ENCODE results near the gene CITED2. TPM values are rescaled to one million over a fixed set of nuclear protein-coding genes. Genes with fewer than 3 reads are reported as not detected.
A peak's percentile ranks its signal among the peaks of the same experiment; 100 is the strongest.

CITED2 gene
- total and polyA plus RNA-seq, 9 donors: 61.1 to 113 (median 77.1) TPM

GRCh38 chr6:139336488-139336887 is 38.0 kb downstream of the CITED2 start:
- DNase-seq: peak; percentile 45
- H3K27me3 ChIP-seq (ENCODE audit: control insufficient read depth, insufficient read depth, low read length): no peaks in the 10 kb centered on the region
- H3K4me1 ChIP-seq (ENCODE audit: control insufficient read depth, insufficient read depth, low read length): peaks cover 6% of the 10 kb centered on the region
- H3K4me3 ChIP-seq (ENCODE audit: low read length): no peak overlapping the region
- H3K27ac ChIP-seq (ENCODE audit: low read length): no peak overlapping the region
- WGBS (ENCODE audit: insufficient coverage): 14% methylated on average over 2 of the region's 4 CpGs
- H3K9me3 ChIP-seq (replicated peaks; ENCODE audit: control insufficient read depth, low read depth, low read length): no peaks in the 10 kb centered on the region
- no peaks in the 10 kb centered on the region for H3K36me3 ChIP-seq (ENCODE audit: control insufficient read depth, insufficient read depth, low read length)

GRCh38 chr6:139335447-139336210 is 38.8 kb downstream of the CITED2 start:
- Histone ChIP-seq H3K4me3 (ENCODE audit: low read length) (no peak overlapping the region), H3K27ac (ENCODE audit: low read length) (peak overlapping the region; percentile 76), H3K4me1 (ENCODE audit: control insufficient read depth, insufficient read depth, low read length) (peaks cover 6% of the 10 kb centered on the region), H3K9me3 (replicated peaks; ENCODE audit: control insufficient read depth, low read depth, low read length) (no peaks in the 10 kb centered on the region), H3K36me3 (ENCODE audit: control insufficient read depth, insufficient read depth, low read length) (no peaks in the 10 kb centered on the region), H3K27me3 (ENCODE audit: control insufficient read depth, insufficient read depth, low read length) (no peaks in the 10 kb centered on the region)
- WGBS (ENCODE audit: insufficient coverage): no CpG with 5 or more reads among the region's 5 CpGs
- no peak for DNase-seq

GRCh38 chr6:139334806-139335446 is 39.5 kb downstream of the CITED2 start:
- 60% methylated on average over 1 of the region's 5 CpGs for WGBS (ENCODE audit: insufficient coverage)
- peaks cover 6% of the 10 kb centered on the region for H3K4me1 ChIP-seq (ENCODE audit: control insufficient read depth, insufficient read depth, low read length)
- DNase-seq: peak; percentile 94
- no peaks in the 10 kb centered on the region for H3K27me3 ChIP-seq (ENCODE audit: control insufficient read depth, insufficient read depth, low read length)
- H3K36me3 ChIP-seq (ENCODE audit: control insufficient read depth, insufficient read depth, low read length): no peaks in the 10 kb centered on the region
- peak overlapping the region; percentile 76 for H3K27ac ChIP-seq (ENCODE audit: low read length)
- no peak overlapping the region for H3K4me3 ChIP-seq (ENCODE audit: low read length)
- H3K9me3 ChIP-seq (replicated peaks; ENCODE audit: control insufficient read depth, low read depth, low read length): no peaks in the 10 kb centered on the region

- H3K4me1 ChIP-seq (ENCODE audit: control insufficient read depth, insufficient read depth, low read length): no peaks in the 10 kb centered on the region
- WGBS (ENCODE audit: insufficient coverage): no CpG with 5 or more reads among the region's 3 CpGs
- H3K9me3 ChIP-seq (replicated peaks; ENCODE audit: control insufficient read depth, low read depth, low read length): no peaks in the 10 kb centered on the region
- no peak for DNase-seq
- no peak overlapping the region for H3K27ac ChIP-seq (ENCODE audit: low read length)
- no peaks in the 10 kb centered on the region for H3K36me3 ChIP-seq (ENCODE audit: control insufficient read depth, insufficient read depth, low read length)
- H3K27me3 ChIP-seq (ENCODE audit: control insufficient read depth, insufficient read depth, low read length): no peaks in the 10 kb centered on the region
- no peak overlapping the region for H3K4me3 ChIP-seq (ENCODE audit: low read length)
Observed at GRCh38 chr6:139330826-139331500, 43.5 kb downstream of the CITED2 start.

- H3K4me3 ChIP-seq (ENCODE audit: low read length): no peak overlapping the region
- H3K9me3 ChIP-seq (replicated peaks; ENCODE audit: control insufficient read depth, low read depth, low read length): no peaks in the 10 kb centered on the region
- H3K27ac ChIP-seq (ENCODE audit: low read length): no peak overlapping the region
- peaks cover 3% of the 10 kb centered on the region for H3K4me1 ChIP-seq (ENCODE audit: control insufficient read depth, insufficient read depth, low read length)
- 85% methylated on average over 3 of the region's 5 CpGs for WGBS (ENCODE audit: insufficient coverage)
- peak; percentile 19 for DNase-seq
- no peaks in the 10 kb centered on the region for H3K27me3 ChIP-seq (ENCODE audit: control insufficient read depth, insufficient read depth, low read length)
- no peaks in the 10 kb centered on the region for H3K36me3 ChIP-seq (ENCODE audit: control insufficient read depth, insufficient read depth, low read length)
Observed at GRCh38 chr6:139330306-139330705, 44.1 kb downstream of the CITED2 start.

- no CpG with 5 or more reads among the region's 3 CpGs for WGBS (ENCODE audit: insufficient coverage)
- Histone ChIP-seq H3K27me3 (ENCODE audit: control insufficient read depth, insufficient read depth, low read length) (no peaks in the 10 kb centered on the region), H3K36me3 (ENCODE audit: control insufficient read depth, insufficient read depth, low read length) (no peaks in the 10 kb centered on the region), H3K4me3 (ENCODE audit: low read length) (no peak overlapping the region), H3K4me1 (ENCODE audit: control insufficient read depth, insufficient read depth, low read length) (peaks cover 3% of the 10 kb centered on the region), H3K9me3 (replicated peaks; ENCODE audit: control insufficient read depth, low read depth, low read length) (no peaks in the 10 kb centered on the region), H3K27ac (ENCODE audit: low read length) (no peak overlapping the region)
- DNase-seq: no peak
Observed at GRCh38 chr6:139329224-139329623, 45.2 kb downstream of the CITED2 start.

- H3K9me3 ChIP-seq (replicated peaks; ENCODE audit: control insufficient read depth, low read depth, low read length): no peaks in the 10 kb centered on the region
- DNase-seq: peak; percentile 25
- H3K4me3 ChIP-seq (ENCODE audit: low read length): no peak overlapping the region
- H3K4me1 ChIP-seq (ENCODE audit: control insufficient read depth, insufficient read depth, low read length): peaks cover 6% of the 10 kb centered on the region
- no peak overlapping the region for H3K27ac ChIP-seq (ENCODE audit: low read length)
- H3K36me3 ChIP-seq (ENCODE audit: control insufficient read depth, insufficient read depth, low read length): no peaks in the 10 kb centered on the region
- WGBS (ENCODE audit: insufficient coverage): 81% methylated on average over 4 of the region's 5 CpGs
- no peaks in the 10 kb centered on the region for H3K27me3 ChIP-seq (ENCODE audit: control insufficient read depth, insufficient read depth, low read length)
Observed at GRCh38 chr6:139327038-139327437, 47.4 kb downstream of the CITED2 start.

GRCh38 chr6:139325686-139326085 is 48.8 kb downstream of the CITED2 start:
- no peaks in the 10 kb centered on the region for H3K36me3 ChIP-seq (ENCODE audit: control insufficient read depth, insufficient read depth, low read length)
- H3K4me1 ChIP-seq (ENCODE audit: control insufficient read depth, insufficient read depth, low read length): peaks cover 6% of the 10 kb centered on the region
- no peaks in the 10 kb centered on the region for H3K9me3 ChIP-seq (replicated peaks; ENCODE audit: control insufficient read depth, low read depth, low read length)
- no CpG with 5 or more reads among the region's 1 CpG for WGBS (ENCODE audit: insufficient coverage)
- no peak for DNase-seq
- H3K27ac ChIP-seq (ENCODE audit: low read length): no peak overlapping the region
- H3K27me3 ChIP-seq (ENCODE audit: control insufficient read depth, insufficient read depth, low read length): no peaks in the 10 kb centered on the region
- no peak overlapping the region for H3K4me3 ChIP-seq (ENCODE audit: low read length)

- Histone ChIP-seq H3K4me3 (ENCODE audit: low read length) (no peak overlapping the region), H3K4me1 (ENCODE audit: control insufficient read depth, insufficient read depth, low read length) (peaks cover 6% of the 10 kb centered on the region), H3K36me3 (ENCODE audit: control insufficient read depth, insufficient read depth, low read length) (no peaks in the 10 kb centered on the region), H3K9me3 (replicated peaks; ENCODE audit: control insufficient read depth, low read depth, low read length) (no peaks in the 10 kb centered on the region), H3K27ac (ENCODE audit: low read length) (peak overlapping the region; percentile 32), H3K27me3 (ENCODE audit: control insufficient read depth, insufficient read depth, low read length) (no peaks in the 10 kb centered on the region)
- peak; percentile 59 for DNase-seq
Observed at GRCh38 chr6:139325125-139325524, 49.3 kb downstream of the CITED2 start.

GRCh38 chr6:139324301-139324555 is 50.2 kb downstream of the CITED2 start:
- no CpG with 5 or more reads among the region's 1 CpG for WGBS (ENCODE audit: insufficient coverage)
- no peaks in the 10 kb centered on the region for H3K27me3 ChIP-seq (ENCODE audit: control insufficient read depth, insufficient read depth, low read length)
- peaks cover 6% of the 10 kb centered on the region for H3K4me1 ChIP-seq (ENCODE audit: control insufficient read depth, insufficient read depth, low read length)
- H3K36me3 ChIP-seq (ENCODE audit: control insufficient read depth, insufficient read depth, low read length): no peaks in the 10 kb centered on the region
- no peaks in the 10 kb centered on the region for H3K9me3 ChIP-seq (replicated peaks; ENCODE audit: control insufficient read depth, low read depth, low read length)
- H3K4me3 ChIP-seq (ENCODE audit: low read length): no peak overlapping the region
- no peak for DNase-seq
- peak overlapping the region; percentile 85 for H3K27ac ChIP-seq (ENCODE audit: low read length)
